GM04503 (cell line): ENCODE data around the gene CBR3.
A peak's percentile ranks its signal among the peaks of the same experiment; 100 is the strongest.

Source experiments
- DNase-seq: peaks from one replicate; pipeline ENCODE4 v3.0.0-alpha.2; 2012; ENCODE audit warnings: low read depth

Gene CBR3

GRCh38 chr21:36155603-36156338 is 20.9 kb downstream of the CBR3 start:
- DNase-seq = no peak

GRCh38 chr21:36156339-36156814 is 21.5 kb downstream of the CBR3 start:
- DNase-seq = peak; percentile 73

GRCh38 chr21:36156815-36157670 is 22.2 kb downstream of the CBR3 start, which contains the start of gene DOP1B:
Gene DOP1B (plus strand): TSS chr21:36156824. CDS start chr21:36164734, 7,910 bp downstream.
- no peak for DNase-seq

- DNase-seq = no peak
Measured at GRCh38 chr21:36159356-36159921, 24.6 kb downstream of the CBR3 start.

- DNase-seq = no peak
Measured at GRCh38 chr21:36160850-36161178, 25.9 kb downstream of the CBR3 start.

- DNase-seq = no peak
Measured at GRCh38 chr21:36162631-36163030, 27.8 kb downstream of the CBR3 start.

GRCh38 chr21:36163750-36164741 is 29.2 kb downstream of the CBR3 start:
- DNase-seq = no peak

GRCh38 chr21:36165356-36165755 is 30.5 kb downstream of the CBR3 start:
- no peak for DNase-seq

- DNase-seq = no peak
Measured at GRCh38 chr21:36166705-36167104, 31.8 kb downstream of the CBR3 start.

- DNase-seq = no peak
Measured at GRCh38 chr21:36167541-36167940, 32.7 kb downstream of the CBR3 start.

- no peak for DNase-seq
Measured at GRCh38 chr21:36169470-36170128, 34.7 kb downstream of the CBR3 start.

- no peak for DNase-seq
Measured at GRCh38 chr21:36170823-36171222, 35.9 kb downstream of the CBR3 start.

GRCh38 chr21:36171336-36171735 is 36.5 kb downstream of the CBR3 start:
- no peak for DNase-seq

GRCh38 chr21:36171741-36172331 is 37.0 kb downstream of the CBR3 start:
- no peak for DNase-seq

GRCh38 chr21:36174780-36175179 is 39.9 kb downstream of the CBR3 start:
- no peak for DNase-seq

- DNase-seq = no peak
Measured at GRCh38 chr21:36175771-36176565, 41.1 kb downstream of the CBR3 start.

GRCh38 chr21:36178349-36178748 is 43.5 kb downstream of the CBR3 start:
- no peak for DNase-seq

GRCh38 chr21:36179145-36179544 is 44.3 kb downstream of the CBR3 start:
- no peak for DNase-seq

- no peak for DNase-seq
Measured at GRCh38 chr21:36180963-36181362, 46.1 kb downstream of the CBR3 start.
